Mesenchymal stem cell (in vitro differentiated cells and primary cell): Measurements from ENCODE around the gene CSHL1.

Experiments
- DNase-seq: peaks from one replicate; pipeline ENCODE4 v3.0.0-alpha.2; 2013
- H2AFZ ChIP-seq: one replicate; pipeline ENCODE4 v1.6.1; 2013; ENCODE audit warnings: low read depth, mild to moderate bottlenecking, control low read depth, inconsistent platforms, low read length, moderate library complexity
- H2AK5ac ChIP-seq: 2 replicates; pipeline ENCODE4 v1.6.1; 2013; ENCODE audit warnings: low read length, moderate library complexity, mild to moderate bottlenecking, inconsistent platforms; ENCODE audit not compliant: severe bottlenecking
- H2BK120ac ChIP-seq: one replicate; pipeline ENCODE4 v1.6.1; 2013; ENCODE audit warnings: low read depth, mild to moderate bottlenecking, inconsistent platforms, low read length, moderate library complexity
- H2BK12ac ChIP-seq, 2 experiments: one replicate each; pipeline ENCODE4 v1.6.1; 2013; ENCODE audit warnings: inconsistent platforms in 2 of 2, low read length in 2 of 2, mild to moderate bottlenecking in 2 of 2, moderate library complexity in 2 of 2, control low read depth in 1 of 2
- H2BK15ac ChIP-seq: one replicate; pipeline ENCODE4 v1.6.1; 2013; ENCODE audit warnings: mild to moderate bottlenecking, low read depth, inconsistent platforms; ENCODE audit not compliant: poor library complexity, severe bottlenecking
- H2BK5ac ChIP-seq: 2 replicates; pipeline ENCODE4 v1.6.1; 2013; ENCODE audit warnings: low read depth, mild to moderate bottlenecking, low read length, control low read depth, inconsistent platforms; ENCODE audit not compliant: poor library complexity, severe bottlenecking
- H3K14ac ChIP-seq, 2 experiments: one replicate each; pipeline ENCODE4 v1.6.1; 2013; ENCODE audit warnings: inconsistent platforms in 2 of 2, low read length in 2 of 2, control low read depth in 1 of 2, mild to moderate bottlenecking in 1 of 2, moderate library complexity in 1 of 2
- H3K18ac ChIP-seq, 2 experiments: one replicate each; pipeline ENCODE4 v1.6.1; 2013; ENCODE audit warnings: inconsistent platforms in 2 of 2, low read length in 2 of 2, control low read depth in 1 of 2, low read depth in 1 of 2, mild to moderate bottlenecking in 1 of 2
- H3K23ac ChIP-seq, 2 experiments: one replicate each; pipeline ENCODE4 v1.6.1; 2013; ENCODE audit warnings: inconsistent platforms in 2 of 2, low read length in 2 of 2, mild to moderate bottlenecking in 2 of 2, moderate library complexity in 2 of 2, control low read depth in 1 of 2
- H3K27ac ChIP-seq: 2 replicates; pipeline ENCODE4 v1.5.1; 2013; ENCODE audit warnings: mild to moderate bottlenecking, moderate library complexity, low read length, control low read depth, inconsistent platforms; ENCODE audit not compliant: poor library complexity, severe bottlenecking
- H3K27me3 ChIP-seq, 2 experiments: 2 replicates each; pipeline versions ENCODE4 v1.6.1 to v1.7.0; 2013; ENCODE audit warnings: low read length in 2 of 2, mild to moderate bottlenecking in 2 of 2, moderate library complexity in 2 of 2, control low read depth in 1 of 2, inconsistent platforms in 1 of 2; ENCODE audit not compliant: control insufficient read depth in 1 of 2, insufficient read depth in 1 of 2
- H3K36me3 ChIP-seq, 2 experiments: 2 replicates each; pipeline versions ENCODE4 v1.6.1 to v1.7.0; 2013; ENCODE audit warnings: low read length in 2 of 2, control low read depth in 1 of 2, inconsistent platforms in 1 of 2, low read depth in 1 of 2, mild to moderate bottlenecking in 1 of 2; ENCODE audit not compliant: insufficient read depth in 2 of 2, control insufficient read depth in 1 of 2
- H3K4ac ChIP-seq, 2 experiments: one replicate each; pipeline ENCODE4 v1.6.1; 2013; ENCODE audit warnings: inconsistent platforms in 2 of 2, low read length in 2 of 2, mild to moderate bottlenecking in 2 of 2, moderate library complexity in 2 of 2, control low read depth in 1 of 2, low read depth in 1 of 2
- H3K4me1 ChIP-seq: 2 replicates; pipeline ENCODE4 v1.6.1; 2013; ENCODE audit warnings: low read depth, low read length, control low read depth; ENCODE audit not compliant: control insufficient read depth, insufficient read depth
- H3K4me2 ChIP-seq: 2 replicates; pipeline ENCODE4 v1.6.1; 2013; ENCODE audit warnings: low read length, mild to moderate bottlenecking, inconsistent platforms; ENCODE audit not compliant: poor library complexity, severe bottlenecking
- H3K4me3 ChIP-seq, 2 experiments: 2 replicates each; pipeline versions ENCODE4 v1.5.1 to v1.7.0; 2013; ENCODE audit warnings: low read length in 2 of 2, mild to moderate bottlenecking in 2 of 2, control low read depth in 1 of 2, low read depth in 1 of 2; ENCODE audit not compliant: insufficient read depth in 1 of 2
- H3K79me1 ChIP-seq: replicated peaks from 2 replicates; pipeline ENCODE4 v1.6.1; 2013; ENCODE audit warnings: mild to moderate bottlenecking, control low read depth, low read length, inconsistent platforms; ENCODE audit not compliant: poor library complexity, severe bottlenecking
- H3K9ac ChIP-seq: 2 replicates; pipeline ENCODE4 v1.7.0; 2013; ENCODE audit warnings: mild to moderate bottlenecking, low read length, moderate library complexity
- H3K9me3 ChIP-seq: 2 replicates; pipeline ENCODE4 v1.7.0; 2013; ENCODE audit warnings: mild to moderate bottlenecking, low read length; ENCODE audit not compliant: control insufficient read depth
- H4K8ac ChIP-seq: one replicate; pipeline ENCODE4 v1.6.1; 2013; ENCODE audit warnings: inconsistent platforms, mild to moderate bottlenecking, low read length, moderate library complexity
- H4K91ac ChIP-seq: one replicate; pipeline ENCODE4 v1.6.1; 2013; ENCODE audit warnings: mild to moderate bottlenecking, low read length, inconsistent platforms
- whole genome bisulfite sequencing: methylation state at CpG from one replicate; pipeline ENCODE4 v1.1.7; 2013; ENCODE audit warnings: mixed read lengths; 5-methylcytosine and 5-hydroxymethylcytosine counted together

The CSHL1 gene

GRCh38 chr17:63939401-63939800 is 28.3 kb upstream of the CSHL1 start:
- Histone ChIP-seq H3K23ac (no peak overlapping the region), H3K18ac (no peak overlapping the region)
- no peak for DNase-seq

GRCh38 chr17:63937920-63938319 is 26.9 kb upstream of the CSHL1 start:
- no peak overlapping the region for H2BK12ac ChIP-seq
- H4K8ac ChIP-seq = no peak overlapping the region
- H2BK15ac ChIP-seq = no peak overlapping the region
- no peaks in the 10 kb centered on the region for H3K9me3 ChIP-seq
- H2BK120ac ChIP-seq = no peak overlapping the region
- peaks cover 11 to 43% of the 10 kb centered on the region in 2 experiments for H3K27me3 ChIP-seq
- no peaks in the 10 kb centered on the region for H3K36me3 ChIP-seq
- no peak overlapping the region for H3K27ac ChIP-seq
- H3K79me1 ChIP-seq = no peaks in the 10 kb centered on the region
- no peak overlapping the region for H2AK5ac ChIP-seq
- WGBS = 88% methylated on average over 4 of the region's 4 CpGs
- H3K14ac ChIP-seq = no peak overlapping the region
- no peak overlapping the region for H4K91ac ChIP-seq
- H3K18ac ChIP-seq = no peak overlapping the region
- H3K4me1 ChIP-seq = no peaks in the 10 kb centered on the region
- DNase-seq = no peak
- H2BK5ac ChIP-seq = no peak overlapping the region
- no peak overlapping the region for H3K4me3 ChIP-seq
- no peak overlapping the region for H3K4me2 ChIP-seq
- H3K23ac ChIP-seq = no peak overlapping the region
- no peak overlapping the region for H3K4ac ChIP-seq
- no peak overlapping the region for H3K9ac ChIP-seq
- H2AFZ ChIP-seq = no peak overlapping the region

More at GRCh38 chr17:63939401-63939800, 28.3 kb upstream of the CSHL1 start:
- H2BK5ac ChIP-seq = no peak overlapping the region
- H2AFZ ChIP-seq = no peak overlapping the region
- no peak overlapping the region for H3K4me2 ChIP-seq
- H4K8ac ChIP-seq = no peak overlapping the region
- no peak overlapping the region for H3K27ac ChIP-seq
- no peak overlapping the region for H3K4me3 ChIP-seq
- no peak overlapping the region for H4K91ac ChIP-seq
- no peak overlapping the region for H2AK5ac ChIP-seq
- H2BK12ac ChIP-seq = no peak overlapping the region
- no peaks in the 10 kb centered on the region for H3K36me3 ChIP-seq
- H2BK120ac ChIP-seq = no peak overlapping the region
- 90% methylated on average over 9 of the region's 9 CpGs for WGBS
- H3K9me3 ChIP-seq = no peaks in the 10 kb centered on the region
- H3K14ac ChIP-seq = peak overlapping the region in 1 of 2 experiments; percentile 18
- H3K79me1 ChIP-seq = no peaks in the 10 kb centered on the region
- H3K4ac ChIP-seq = no peak overlapping the region
- H3K27me3 ChIP-seq = peaks cover 11 to 37% of the 10 kb centered on the region in 2 experiments
- H3K4me1 ChIP-seq = no peaks in the 10 kb centered on the region
- H3K9ac ChIP-seq = no peak overlapping the region
- no peak overlapping the region for H2BK15ac ChIP-seq

DNA sequence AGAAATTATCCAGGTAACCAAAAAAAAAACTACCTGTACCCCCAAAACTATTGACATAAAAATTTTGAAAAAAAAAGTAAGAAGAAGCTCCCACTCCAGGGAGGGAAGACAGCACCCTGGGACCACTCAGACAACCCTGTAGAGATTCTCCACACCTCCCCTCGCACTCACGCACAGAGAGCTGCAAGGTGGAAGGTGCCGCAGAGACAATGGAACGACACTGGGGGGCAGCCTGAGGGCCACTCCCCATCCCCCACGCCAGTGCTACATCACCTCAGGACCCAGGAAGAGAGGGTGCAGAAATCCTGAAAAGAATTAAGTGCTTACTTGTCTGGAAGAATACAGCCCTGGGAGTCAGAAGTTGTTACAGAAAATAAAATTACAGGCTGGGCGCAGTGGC is 26.3 kb upstream of the CSHL1 start:
- Histone ChIP-seq H3K79me1 (no peaks in the 10 kb centered on the region), H3K18ac (no peak overlapping the region), H2BK5ac (no peak overlapping the region), H3K4me3 (no peak overlapping the region), H2AK5ac (no peak overlapping the region), H3K4me1 (no peaks in the 10 kb centered on the region), H2BK15ac (no peak overlapping the region), H3K9me3 (no peaks in the 10 kb centered on the region), H2BK120ac (no peak overlapping the region), H4K8ac (no peak overlapping the region), H3K23ac (no peak overlapping the region), H3K36me3 (no peaks in the 10 kb centered on the region), H4K91ac (no peak overlapping the region), H3K9ac (no peak overlapping the region), H3K14ac (no peak overlapping the region), H3K27me3 (peaks cover 11 to 49% of the 10 kb centered on the region in 2 experiments), H2AFZ (no peak overlapping the region), H3K4ac (no peak overlapping the region), H3K27ac (no peak overlapping the region), H2BK12ac (no peak overlapping the region), H3K4me2 (no peak overlapping the region)
- 90% methylated on average over 3 of the region's 6 CpGs for WGBS
- no peak for DNase-seq

DNA sequence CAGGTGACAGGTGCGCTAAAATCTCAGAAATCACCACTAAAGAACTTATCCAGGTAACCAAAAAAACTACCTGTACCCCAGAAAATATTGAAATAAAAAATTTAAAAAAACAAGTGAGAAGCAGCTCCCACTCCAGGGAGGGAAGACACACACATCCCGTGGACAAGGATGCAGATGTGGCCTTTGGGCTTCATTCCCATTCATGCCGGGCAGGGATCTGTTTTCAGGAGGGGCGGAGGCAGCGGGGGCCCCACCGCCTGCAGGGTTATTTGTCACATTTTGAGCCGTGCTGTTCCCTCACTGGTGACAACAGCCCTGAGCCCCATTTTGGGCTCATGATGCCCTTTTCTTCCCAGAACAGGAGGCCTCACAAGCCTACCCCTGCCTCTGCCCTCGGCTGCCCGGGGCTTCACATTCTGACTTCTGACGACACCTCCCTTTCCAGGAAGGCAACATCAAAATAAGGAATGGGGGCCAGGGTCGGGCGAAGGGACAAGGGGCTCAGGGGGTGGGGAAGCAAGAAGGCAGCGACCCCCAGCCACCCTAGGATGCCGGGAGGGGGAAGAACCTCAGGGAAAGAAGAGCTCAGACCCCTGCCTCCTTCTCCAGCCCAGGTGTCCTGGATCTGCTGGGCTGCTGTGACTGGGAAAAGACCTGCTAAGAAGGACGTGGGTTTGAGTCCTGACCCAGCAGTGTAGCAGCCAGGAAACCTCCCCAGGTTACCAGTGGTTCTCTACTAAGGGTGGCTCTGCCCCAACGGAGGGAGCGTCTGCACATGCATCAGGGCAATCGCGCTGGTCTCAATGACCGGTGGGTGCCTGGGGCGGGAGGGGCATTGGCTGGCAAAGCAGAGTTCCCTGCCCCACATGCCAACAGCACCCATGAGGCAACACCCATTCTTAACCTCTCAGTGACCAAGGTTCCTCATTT is 23.4 kb upstream of the CSHL1 start:
- WGBS = 82% methylated on average over 21 of the region's 21 CpGs

More for the DNA sequence above, 23.4 kb upstream of the CSHL1 start:
- Histone ChIP-seq H2AFZ (no peak overlapping the region), H3K14ac (no peak overlapping the region), H3K4me2 (no peak overlapping the region), H4K8ac (no peak overlapping the region), H4K91ac (no peak overlapping the region), H2BK15ac (no peak overlapping the region), H2BK12ac (no peak overlapping the region), H3K18ac (no peak overlapping the region), H3K4me3 (no peak overlapping the region), H3K36me3 (no peaks in the 10 kb centered on the region), H2AK5ac (no peak overlapping the region), H2BK5ac (no peak overlapping the region), H3K9me3 (no peaks in the 10 kb centered on the region), H3K79me1 (no peaks in the 10 kb centered on the region), H3K4ac (no peak overlapping the region), H3K27me3 (peaks cover 11 to 52% of the 10 kb centered on the region in 2 experiments), H2BK120ac (no peak overlapping the region), H3K4me1 (no peaks in the 10 kb centered on the region), H3K27ac (no peak overlapping the region), H3K23ac (no peak overlapping the region), H3K9ac (no peak overlapping the region)
- no peak for DNase-seq
